SK-N-SH (cell line): ENCODE data around the gene CSH2.

Source experiments
- CHD2 ChIP-seq: fragments of 150-350 bp; IDR thresholded peaks from 2 replicates; pipeline ENCODE4 v1.6.1; 2018; ENCODE audit warnings: low read length; ENCODE audit not compliant: partially characterized antibody
- FOXM1 ChIP-seq: IDR thresholded peaks from 2 replicates; pipeline ENCODE4 v1.4.0; 2012; ENCODE audit warnings: low read depth, mild to moderate bottlenecking
- GABPA ChIP-seq: IDR thresholded peaks from 2 replicates; pipeline ENCODE4 v1.4.0; 2012; ENCODE audit warnings: low read depth, mild to moderate bottlenecking
- PBX3 ChIP-seq: IDR thresholded peaks from 2 replicates; pipeline ENCODE4; 2012
- POLR2AphosphoS5 ChIP-seq: IDR thresholded peaks from 2 replicates; pipeline ENCODE4 v1.6.1; 2012; ENCODE audit warnings: low read depth, low read length
- RAD21 ChIP-seq: IDR thresholded peaks from 2 replicates; pipeline ENCODE4 v1.6.1; 2012; ENCODE audit warnings: mild to moderate bottlenecking, low read length
- SMC3 ChIP-seq: IDR thresholded peaks from 2 replicates; pipeline ENCODE4 v1.6.1; 2012; ENCODE audit warnings: low read depth, low read length, improper control_type of control experiment
- TEAD4 ChIP-seq: IDR thresholded peaks from 2 replicates; pipeline ENCODE4 v1.4.0; 2012; ENCODE audit warnings: mild to moderate bottlenecking, borderline replicate concordance; ENCODE audit not compliant: insufficient read depth
- YY1 ChIP-seq: IDR thresholded peaks from 2 replicates; pipeline ENCODE4 v1.4.0; 2012; ENCODE audit warnings: low read depth, mild to moderate bottlenecking
- TF ChIP-seq, protein P1 (sequence below): fragments of 200-600 bp; sonication (generic); IDR thresholded peaks from 2 replicates; pipeline ENCODE4 v1.6.1; 2017; ENCODE audit warnings: antibody characterized with exemption, mild to moderate bottlenecking, moderate library complexity
- TF ChIP-seq, protein P2 (sequence below): IDR thresholded peaks from 2 replicates; pipeline ENCODE4 v1.4.0; 2012; ENCODE audit warnings: low read depth
- TF ChIP-seq, protein P3 (sequence below): fragments of 150-350 bp; IDR thresholded peaks from 2 replicates; pipeline ENCODE4 v1.6.1; 2017; ENCODE audit warnings: antibody characterized with exemption, low read length, low read depth, borderline replicate concordance

- TF ChIP-seq, protein P1, sequence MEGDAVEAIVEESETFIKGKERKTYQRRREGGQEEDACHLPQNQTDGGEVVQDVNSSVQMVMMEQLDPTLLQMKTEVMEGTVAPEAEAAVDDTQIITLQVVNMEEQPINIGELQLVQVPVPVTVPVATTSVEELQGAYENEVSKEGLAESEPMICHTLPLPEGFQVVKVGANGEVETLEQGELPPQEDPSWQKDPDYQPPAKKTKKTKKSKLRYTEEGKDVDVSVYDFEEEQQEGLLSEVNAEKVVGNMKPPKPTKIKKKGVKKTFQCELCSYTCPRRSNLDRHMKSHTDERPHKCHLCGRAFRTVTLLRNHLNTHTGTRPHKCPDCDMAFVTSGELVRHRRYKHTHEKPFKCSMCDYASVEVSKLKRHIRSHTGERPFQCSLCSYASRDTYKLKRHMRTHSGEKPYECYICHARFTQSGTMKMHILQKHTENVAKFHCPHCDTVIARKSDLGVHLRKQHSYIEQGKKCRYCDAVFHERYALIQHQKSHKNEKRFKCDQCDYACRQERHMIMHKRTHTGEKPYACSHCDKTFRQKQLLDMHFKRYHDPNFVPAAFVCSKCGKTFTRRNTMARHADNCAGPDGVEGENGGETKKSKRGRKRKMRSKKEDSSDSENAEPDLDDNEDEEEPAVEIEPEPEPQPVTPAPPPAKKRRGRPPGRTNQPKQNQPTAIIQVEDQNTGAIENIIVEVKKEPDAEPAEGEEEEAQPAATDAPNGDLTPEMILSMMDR: no peak
- no peak for TF ChIP-seq RAD21
- TF ChIP-seq TEAD4: no peak
- TF ChIP-seq POLR2AphosphoS5: no peak
- TF ChIP-seq, protein P2, sequence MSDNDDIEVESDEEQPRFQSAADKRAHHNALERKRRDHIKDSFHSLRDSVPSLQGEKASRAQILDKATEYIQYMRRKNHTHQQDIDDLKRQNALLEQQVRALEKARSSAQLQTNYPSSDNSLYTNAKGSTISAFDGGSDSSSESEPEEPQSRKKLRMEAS: no peak
- no peak for TF ChIP-seq YY1
- no peak for TF ChIP-seq PBX3
- no peak for TF ChIP-seq SMC3
- TF ChIP-seq FOXM1: no peak
- no peak for TF ChIP-seq GABPA
- TF ChIP-seq, protein P3, sequence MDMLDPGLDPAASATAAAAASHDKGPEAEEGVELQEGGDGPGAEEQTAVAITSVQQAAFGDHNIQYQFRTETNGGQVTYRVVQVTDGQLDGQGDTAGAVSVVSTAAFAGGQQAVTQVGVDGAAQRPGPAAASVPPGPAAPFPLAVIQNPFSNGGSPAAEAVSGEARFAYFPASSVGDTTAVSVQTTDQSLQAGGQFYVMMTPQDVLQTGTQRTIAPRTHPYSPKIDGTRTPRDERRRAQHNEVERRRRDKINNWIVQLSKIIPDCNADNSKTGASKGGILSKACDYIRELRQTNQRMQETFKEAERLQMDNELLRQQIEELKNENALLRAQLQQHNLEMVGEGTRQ: no peak
- no peak for TF ChIP-seq CHD2
These were observed 44.5 kb downstream of the CSH2 start for GRCh38 chr17:63828936-63829335.
